ENCODE results near the gene ZNF324. TPM values are rescaled to one million over a fixed set of nuclear protein-coding genes. Genes with fewer than 3 reads are reported as not detected.

The ZNF324 gene
- polyA plus RNA-seq, 1 donor (not counting 4 experiments of a cell fraction or from before 2014, with no cell fraction given): 5.0 TPM

DNA sequence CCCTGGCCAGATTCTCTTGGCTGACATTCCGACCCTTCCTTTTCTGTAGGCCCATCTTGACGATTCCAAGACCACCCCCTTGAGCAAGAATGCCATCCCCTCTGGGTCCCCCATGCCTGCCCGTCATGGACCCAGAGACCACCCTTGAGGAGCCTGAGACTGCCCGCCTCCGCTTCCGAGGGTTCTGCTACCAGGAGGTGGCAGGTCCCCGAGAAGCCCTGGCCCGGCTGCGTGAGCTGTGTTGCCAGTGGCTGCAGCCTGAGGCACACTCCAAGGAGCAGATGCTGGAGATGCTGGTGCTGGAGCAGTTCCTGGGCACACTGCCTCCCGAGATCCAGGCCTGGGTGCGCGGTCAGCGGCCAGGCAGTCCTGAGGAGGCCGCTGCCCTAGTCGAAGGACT is 10.2 kb downstream of the ZNF324 start:
- dilution Hi-C loops (cut with MboI; ENCODE audit: extremely low pct_ligation_motif_present, low sequenced_read_pairs): no loop called here
- DNase-seq (ENCODE audit: low read depth, low spot score) (no peak), FAIRE-seq (no peak)
- Histone ChIP-seq H3K9me3 (ENCODE audit: control insufficient read depth, low read depth, low read length) (no peaks in the 10 kb centered on the region), H3K36me3 (ENCODE audit: control insufficient read depth in 2 of 2, extremely low read depth in 1 of 2, insufficient read depth in 2 of 2, low read length in 2 of 2) (peaks cover 7 to 14% of the 10 kb centered on the region in 2 experiments), H3K9ac (ENCODE audit: control insufficient read depth, extremely low read depth, insufficient read depth, low read length) (no peak overlapping the region), H3K27me3 (ENCODE audit: control insufficient read depth, extremely low read depth, insufficient read depth, low read length) (no peaks in the 10 kb centered on the region), H3K4me2 (ENCODE audit: control insufficient read depth, extremely low read depth, insufficient read depth, low read depth, low read length) (peak overlapping the region; percentile 91), H3K27ac (ENCODE audit: control insufficient read depth, insufficient read depth, low read length) (no peak overlapping the region), H3K79me2 (ENCODE audit: control insufficient read depth, insufficient read depth, low read length) (no peaks in the 10 kb centered on the region), H3K4me1 (ENCODE audit: control insufficient read depth, extremely low read depth, insufficient read depth, low read length) (peaks cover 15% of the 10 kb centered on the region), H3K4me3 (ENCODE audit: control insufficient read depth in 2 of 3, extremely low read depth in 1 of 3, insufficient read depth in 2 of 3, low read depth in 1 of 3, low read length in 3 of 3) (peak overlapping the region in 1 of 3 experiments; percentile 68), H3K9me1 (ENCODE audit: control insufficient read depth, extremely low read depth, insufficient read depth, low read length) (no peaks in the 10 kb centered on the region), H2AFZ (ENCODE audit: control insufficient read depth, low read length) (no peak overlapping the region), H4K20me1 (ENCODE audit: control insufficient read depth, extremely low read depth, insufficient read depth, low read length) (no peaks in the 10 kb centered on the region)
- TF ChIP-seq EZH2 (IDR thresholded peaks at IDR 0.05; ENCODE audit: low read length) (no peak), CTCF (optimal IDR thresholded peaks at IDR 0.05 in 1 of 3, IDR thresholded peaks at IDR 0.05 in 1 of 3, conservative IDR thresholded peaks at IDR 0.05 in 1 of 3; ENCODE audit: extremely low read depth in 1 of 3, insufficient read depth in 2 of 3, low read length in 3 of 3) (no peak)

- Histone ChIP-seq H3K4me2 (ENCODE audit: control insufficient read depth, extremely low read depth, insufficient read depth, low read depth, low read length) (no peak overlapping the region), H3K4me1 (ENCODE audit: control insufficient read depth, extremely low read depth, insufficient read depth, low read length) (peaks cover 15% of the 10 kb centered on the region), H3K9me3 (ENCODE audit: control insufficient read depth, low read depth, low read length) (no peaks in the 10 kb centered on the region), H3K9me1 (ENCODE audit: control insufficient read depth, extremely low read depth, insufficient read depth, low read length) (no peaks in the 10 kb centered on the region), H4K20me1 (ENCODE audit: control insufficient read depth, extremely low read depth, insufficient read depth, low read length) (no peaks in the 10 kb centered on the region), H3K9ac (ENCODE audit: control insufficient read depth, extremely low read depth, insufficient read depth, low read length) (no peak overlapping the region), H3K79me2 (ENCODE audit: control insufficient read depth, insufficient read depth, low read length) (no peaks in the 10 kb centered on the region), H3K36me3 (ENCODE audit: control insufficient read depth in 2 of 2, extremely low read depth in 1 of 2, insufficient read depth in 2 of 2, low read length in 2 of 2) (peaks cover 7 to 10% of the 10 kb centered on the region in 2 experiments), H3K27me3 (ENCODE audit: control insufficient read depth, extremely low read depth, insufficient read depth, low read length) (no peaks in the 10 kb centered on the region), H3K4me3 (ENCODE audit: control insufficient read depth in 2 of 3, extremely low read depth in 1 of 3, insufficient read depth in 2 of 3, low read depth in 1 of 3, low read length in 3 of 3) (no peak overlapping the region), H3K27ac (ENCODE audit: control insufficient read depth, insufficient read depth, low read length) (no peak overlapping the region), H2AFZ (ENCODE audit: control insufficient read depth, low read length) (no peak overlapping the region)
- DNase-seq (ENCODE audit: low read depth, low spot score) (no peak), FAIRE-seq (no peak)
- no peak for TF ChIP-seq EZH2 (IDR thresholded peaks at IDR 0.05; ENCODE audit: low read length)
- no peak for TF ChIP-seq CTCF (optimal IDR thresholded peaks at IDR 0.05 in 1 of 3, IDR thresholded peaks at IDR 0.05 in 1 of 3, conservative IDR thresholded peaks at IDR 0.05 in 1 of 3; ENCODE audit: extremely low read depth in 1 of 3, insufficient read depth in 2 of 3, low read length in 3 of 3)
- dilution Hi-C loops (cut with MboI; ENCODE audit: extremely low pct_ligation_motif_present, low sequenced_read_pairs): no loop called here
These were observed 11.0 kb downstream of the ZNF324 start for GRCh38 chr19:58477871-58478270.
